ENCODE results near the gene RUNX2. TPM values are rescaled to one million over a fixed set of nuclear protein-coding genes. Genes with fewer than 3 reads are reported as not detected.

The RUNX2 gene
- total and polyA plus RNA-seq, 2 experiments from 2014 or later = 0.66 to 1.7 TPM

GRCh38 chr6:45619994-45620471 is 291.9 kb downstream of the RUNX2 start (continued):
- TF ChIP-seq, protein P1, sequence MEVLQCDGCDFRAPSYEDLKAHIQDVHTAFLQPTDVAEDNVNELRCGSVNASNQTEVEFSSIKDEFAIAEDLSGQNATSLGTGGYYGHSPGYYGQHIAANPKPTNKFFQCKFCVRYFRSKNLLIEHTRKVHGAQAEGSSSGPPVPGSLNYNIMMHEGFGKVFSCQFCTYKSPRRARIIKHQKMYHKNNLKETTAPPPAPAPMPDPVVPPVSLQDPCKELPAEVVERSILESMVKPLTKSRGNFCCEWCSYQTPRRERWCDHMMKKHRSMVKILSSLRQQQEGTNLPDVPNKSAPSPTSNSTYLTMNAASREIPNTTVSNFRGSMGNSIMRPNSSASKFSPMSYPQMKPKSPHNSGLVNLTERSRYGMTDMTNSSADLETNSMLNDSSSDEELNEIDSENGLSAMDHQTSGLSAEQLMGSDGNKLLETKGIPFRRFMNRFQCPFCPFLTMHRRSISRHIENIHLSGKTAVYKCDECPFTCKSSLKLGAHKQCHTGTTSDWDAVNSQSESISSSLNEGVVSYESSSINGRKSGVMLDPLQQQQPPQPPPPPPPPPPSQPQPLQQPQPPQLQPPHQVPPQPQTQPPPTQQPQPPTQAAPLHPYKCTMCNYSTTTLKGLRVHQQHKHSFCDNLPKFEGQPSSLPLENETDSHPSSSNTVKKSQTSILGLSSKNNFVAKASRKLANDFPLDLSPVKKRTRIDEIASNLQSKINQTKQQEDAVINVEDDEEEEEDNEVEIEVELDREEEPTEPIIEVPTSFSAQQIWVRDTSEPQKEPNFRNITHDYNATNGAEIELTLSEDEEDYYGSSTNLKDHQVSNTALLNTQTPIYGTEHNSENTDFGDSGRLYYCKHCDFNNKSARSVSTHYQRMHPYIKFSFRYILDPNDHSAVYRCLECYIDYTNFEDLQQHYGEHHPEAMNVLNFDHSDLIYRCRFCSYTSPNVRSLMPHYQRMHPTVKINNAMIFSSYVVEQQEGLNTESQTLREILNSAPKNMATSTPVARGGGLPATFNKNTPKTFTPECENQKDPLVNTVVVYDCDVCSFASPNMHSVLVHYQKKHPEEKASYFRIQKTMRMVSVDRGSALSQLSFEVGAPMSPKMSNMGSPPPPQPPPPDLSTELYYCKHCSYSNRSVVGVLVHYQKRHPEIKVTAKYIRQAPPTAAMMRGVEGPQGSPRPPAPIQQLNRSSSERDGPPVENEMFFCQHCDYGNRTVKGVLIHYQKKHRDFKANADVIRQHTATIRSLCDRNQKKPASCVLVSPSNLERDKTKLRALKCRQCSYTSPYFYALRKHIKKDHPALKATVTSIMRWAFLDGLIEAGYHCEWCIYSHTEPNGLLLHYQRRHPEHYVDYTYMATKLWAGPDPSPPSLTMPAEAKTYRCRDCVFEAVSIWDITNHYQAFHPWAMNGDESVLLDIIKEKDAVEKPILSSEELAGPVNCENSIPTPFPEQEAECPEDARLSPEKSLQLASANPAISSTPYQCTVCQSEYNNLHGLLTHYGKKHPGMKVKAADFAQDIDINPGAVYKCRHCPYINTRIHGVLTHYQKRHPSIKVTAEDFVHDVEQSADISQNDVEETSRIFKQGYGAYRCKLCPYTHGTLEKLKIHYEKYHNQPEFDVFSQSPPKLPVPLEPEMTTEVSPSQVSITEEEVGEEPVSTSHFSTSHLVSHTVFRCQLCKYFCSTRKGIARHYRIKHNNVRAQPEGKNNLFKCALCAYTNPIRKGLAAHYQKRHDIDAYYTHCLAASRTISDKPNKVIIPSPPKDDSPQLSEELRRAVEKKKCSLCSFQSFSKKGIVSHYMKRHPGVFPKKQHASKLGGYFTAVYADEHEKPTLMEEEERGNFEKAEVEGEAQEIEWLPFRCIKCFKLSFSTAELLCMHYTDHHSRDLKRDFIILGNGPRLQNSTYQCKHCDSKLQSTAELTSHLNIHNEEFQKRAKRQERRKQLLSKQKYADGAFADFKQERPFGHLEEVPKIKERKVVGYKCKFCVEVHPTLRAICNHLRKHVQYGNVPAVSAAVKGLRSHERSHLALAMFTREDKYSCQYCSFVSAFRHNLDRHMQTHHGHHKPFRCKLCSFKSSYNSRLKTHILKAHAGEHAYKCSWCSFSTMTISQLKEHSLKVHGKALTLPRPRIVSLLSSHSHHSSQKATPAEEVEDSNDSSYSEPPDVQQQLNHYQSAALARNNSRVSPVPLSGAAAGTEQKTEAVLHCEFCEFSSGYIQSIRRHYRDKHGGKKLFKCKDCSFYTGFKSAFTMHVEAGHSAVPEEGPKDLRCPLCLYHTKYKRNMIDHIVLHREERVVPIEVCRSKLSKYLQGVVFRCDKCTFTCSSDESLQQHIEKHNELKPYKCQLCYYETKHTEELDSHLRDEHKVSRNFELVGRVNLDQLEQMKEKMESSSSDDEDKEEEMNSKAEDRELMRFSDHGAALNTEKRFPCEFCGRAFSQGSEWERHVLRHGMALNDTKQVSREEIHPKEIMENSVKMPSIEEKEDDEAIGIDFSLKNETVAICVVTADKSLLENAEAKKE (CRISPR knock-in tag; IDR thresholded peaks at IDR 0.05) = no peak

DNA sequence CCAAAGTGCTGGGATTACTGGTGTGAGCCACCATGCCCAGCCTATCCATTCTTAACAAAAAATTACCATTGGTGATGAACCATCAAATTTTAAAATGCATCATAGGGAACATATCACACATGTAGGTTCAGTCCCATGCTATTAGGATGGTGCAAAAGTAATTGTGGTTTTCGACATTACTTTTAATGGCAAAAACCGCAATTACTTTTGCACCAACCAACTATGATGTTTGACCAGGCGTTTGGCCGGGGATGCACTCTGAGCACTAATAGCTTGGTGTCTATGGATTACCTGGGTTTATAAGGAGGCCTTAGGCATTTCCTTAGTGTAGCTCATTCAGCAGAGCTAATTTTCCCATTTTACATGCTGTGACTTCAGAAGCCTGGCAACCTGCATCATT is 296.1 kb downstream of the RUNX2 start:
- H3K27ac ChIP-seq (ENCODE audit: low read depth) = no peak overlapping the region
- peaks cover 14% of the 10 kb centered on the region; the same call in 1 of the 2 replicates for H3K9me2 ChIP-seq (ENCODE audit: insufficient read depth)
- H3K36me3 Mint-ChIP-seq (ENCODE audit: low read depth) = no peaks in the 10 kb centered on the region
- no peak for DNase-seq (ENCODE audit: low spot score)
- H3K36me3 ChIP-seq (ENCODE audit: insufficient read depth) = no peaks in the 10 kb centered on the region
- ATAC-seq = no peak
- no peaks in the 10 kb centered on the region for H3K27me3 ChIP-seq (ENCODE audit: insufficient read depth)
- H4K20me1 ChIP-seq (replicated peaks; ENCODE audit: insufficient read depth) = no peaks in the 10 kb centered on the region
- H3F3A ChIP-seq (replicated peaks; ENCODE audit: low read depth) = no peaks in the 10 kb centered on the region
- no peaks in the 10 kb centered on the region for H3K9me3 Mint-ChIP-seq
- peaks cover 2% of the 10 kb centered on the region for H3K27me3 Mint-ChIP-seq (ENCODE audit: insufficient read depth, low read depth, poor library complexity)
- no peak overlapping the region for H3K27ac Mint-ChIP-seq
- H3K4me3 ChIP-seq = no peak overlapping the region
- H3K4me1 Mint-ChIP-seq = peaks cover 4% of the 10 kb centered on the region; the same call in 1 of the 3 replicates
- H3K4me1 ChIP-seq (ENCODE audit: insufficient read depth) = no peaks in the 10 kb centered on the region
- H3K4me2 ChIP-seq = no peak overlapping the region
- H3K79me2 ChIP-seq (replicated peaks; ENCODE audit: insufficient read depth) = no peaks in the 10 kb centered on the region
- H3K4me3 Mint-ChIP-seq = no peak overlapping the region
- no peak overlapping the region for H2AFZ ChIP-seq
- TF ChIP-seq EZH2 (IDR thresholded peaks at IDR 0.05; ENCODE audit: low read depth, unreplicated experiment) (no peak), NANOG (IDR thresholded peaks at IDR 0.05; ENCODE audit: borderline replicate concordance) (no peak), EZH2phosphoT487 (IDR thresholded peaks at IDR 0.05; ENCODE audit: unreplicated experiment) (no peak), CTCF (conservative IDR thresholded peaks at IDR 0.05; ENCODE audit: low read depth in 2 of 2) (no peak)
- TF ChIP-seq, protein P2, sequence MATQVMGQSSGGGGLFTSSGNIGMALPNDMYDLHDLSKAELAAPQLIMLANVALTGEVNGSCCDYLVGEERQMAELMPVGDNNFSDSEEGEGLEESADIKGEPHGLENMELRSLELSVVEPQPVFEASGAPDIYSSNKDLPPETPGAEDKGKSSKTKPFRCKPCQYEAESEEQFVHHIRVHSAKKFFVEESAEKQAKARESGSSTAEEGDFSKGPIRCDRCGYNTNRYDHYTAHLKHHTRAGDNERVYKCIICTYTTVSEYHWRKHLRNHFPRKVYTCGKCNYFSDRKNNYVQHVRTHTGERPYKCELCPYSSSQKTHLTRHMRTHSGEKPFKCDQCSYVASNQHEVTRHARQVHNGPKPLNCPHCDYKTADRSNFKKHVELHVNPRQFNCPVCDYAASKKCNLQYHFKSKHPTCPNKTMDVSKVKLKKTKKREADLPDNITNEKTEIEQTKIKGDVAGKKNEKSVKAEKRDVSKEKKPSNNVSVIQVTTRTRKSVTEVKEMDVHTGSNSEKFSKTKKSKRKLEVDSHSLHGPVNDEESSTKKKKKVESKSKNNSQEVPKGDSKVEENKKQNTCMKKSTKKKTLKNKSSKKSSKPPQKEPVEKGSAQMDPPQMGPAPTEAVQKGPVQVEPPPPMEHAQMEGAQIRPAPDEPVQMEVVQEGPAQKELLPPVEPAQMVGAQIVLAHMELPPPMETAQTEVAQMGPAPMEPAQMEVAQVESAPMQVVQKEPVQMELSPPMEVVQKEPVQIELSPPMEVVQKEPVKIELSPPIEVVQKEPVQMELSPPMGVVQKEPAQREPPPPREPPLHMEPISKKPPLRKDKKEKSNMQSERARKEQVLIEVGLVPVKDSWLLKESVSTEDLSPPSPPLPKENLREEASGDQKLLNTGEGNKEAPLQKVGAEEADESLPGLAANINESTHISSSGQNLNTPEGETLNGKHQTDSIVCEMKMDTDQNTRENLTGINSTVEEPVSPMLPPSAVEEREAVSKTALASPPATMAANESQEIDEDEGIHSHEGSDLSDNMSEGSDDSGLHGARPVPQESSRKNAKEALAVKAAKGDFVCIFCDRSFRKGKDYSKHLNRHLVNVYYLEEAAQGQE (IDR thresholded peaks at IDR 0.05; ENCODE audit: unreplicated experiment) = no peak
